Measurements from ENCODE around the gene MPIG6B.

The MPIG6B gene

GRCh38 chr6:31767096-31767645 lies 44.0 kb downstream of the MPIG6B start:
- DNase-seq (ENCODE audit: low read depth in 2 of 2) = no peak

- no peak for DNase-seq (ENCODE audit: low read depth in 2 of 2)
Observed at GRCh38 chr6:31768363-31769257, 45.4 kb downstream of the MPIG6B start.

GRCh38 chr6:31769684-31770371 lies 46.7 kb downstream of the MPIG6B start:
- DNase-seq (ENCODE audit: low read depth in 2 of 2) = peak; percentile 66 to 67

- no peak for DNase-seq (ENCODE audit: low read depth in 2 of 2)
Observed at GRCh38 chr6:31770860-31771259, 47.7 kb downstream of the MPIG6B start.

GRCh38 chr6:31771992-31772358 lies 48.8 kb downstream of the MPIG6B start:
- no peak for DNase-seq (ENCODE audit: low read depth in 2 of 2)

- no peak for DNase-seq (ENCODE audit: low read depth in 2 of 2)
Observed at GRCh38 chr6:31775184-31775583, 52.0 kb downstream of the MPIG6B start.

GRCh38 chr6:31775633-31776484 lies 52.7 kb downstream of the MPIG6B start:
- DNase-seq (ENCODE audit: low read depth in 2 of 2) = no peak
